NCI-H510A (cell line): ENCODE measurements around the gene DENND5B.
"Not testable (repeated sequence)": the region's sequence is repeated elsewhere in the genome, so short reads cannot be mapped to it uniquely, and the experiment has no call there.

Experiments
- DNase-seq: peaks from one replicate; lab custom pipeline; 2025; lab: John Stamatoyannopoulos, UW

The DENND5B gene

GRCh38 chr12:31590642-31591379 is at the start of gene DENND5B:
TSS of gene DENND5B (minus strand) at chr12:31591136. CDS start at chr12:31590832, 304 bp downstream.
- no peak for DNase-seq

GRCh38 chr12:31634620-31635019 is 43.7 kb upstream of the DENND5B start:
- no peak for DNase-seq

- no peak for DNase-seq
Measured at GRCh38 chr12:31633464-31633863, 42.5 kb upstream of the DENND5B start.

- no peak for DNase-seq
Measured at GRCh38 chr12:31631809-31632208, 40.9 kb upstream of the DENND5B start.

- DNase-seq: no peak
Measured at GRCh38 chr12:31631023-31631724, 40.2 kb upstream of the DENND5B start.

GRCh38 chr12:31629756-31630732 is 39.1 kb upstream of the DENND5B start:
- DNase-seq: no peak

GRCh38 chr12:31627456-31628054 is 36.6 kb upstream of the DENND5B start:
- DNase-seq: no peak

GRCh38 chr12:31626270-31626995 is 35.5 kb upstream of the DENND5B start:
- no peak for DNase-seq

- DNase-seq: no peak
Measured at GRCh38 chr12:31622038-31622437, 31.1 kb upstream of the DENND5B start.

GRCh38 chr12:31620311-31620710 is 29.4 kb upstream of the DENND5B start:
- no peak for DNase-seq

- no peak for DNase-seq
Measured at GRCh38 chr12:31618228-31619025, 27.5 kb upstream of the DENND5B start.

- DNase-seq: no peak
Measured at GRCh38 chr12:31612819-31613218, 21.9 kb upstream of the DENND5B start.

- DNase-seq: not testable (repeated sequence)
Measured at GRCh38 chr12:31608299-31608698, 17.4 kb upstream of the DENND5B start.

GRCh38 chr12:31605531-31605930 is 14.6 kb upstream of the DENND5B start:
- no peak for DNase-seq

- no peak for DNase-seq
Measured at GRCh38 chr12:31603546-31604009, 12.6 kb upstream of the DENND5B start.

- DNase-seq: no peak
Measured at GRCh38 chr12:31600750-31601149, 9.8 kb upstream of the DENND5B start.

GRCh38 chr12:31600252-31600651 is 9.3 kb upstream of the DENND5B start:
- no peak for DNase-seq

GRCh38 chr12:31599053-31599452 is 8.1 kb upstream of the DENND5B start:
- no peak for DNase-seq

GRCh38 chr12:31597066-31597465 is 6.1 kb upstream of the DENND5B start:
- no peak for DNase-seq

- DNase-seq: no peak
Measured at GRCh38 chr12:31594681-31595080, 3.7 kb upstream of the DENND5B start.
